Right lobe of liver (tissue), 6 donors: ENCODE results near the gene MAB21L2. TPM values are rescaled to one million over a fixed set of nuclear protein-coding genes. Genes with fewer than 3 reads are reported as not detected.
A peak's percentile ranks its signal among the peaks of the same experiment; 100 is the strongest.
"Not testable (repeated sequence)": the region's sequence is repeated elsewhere in the genome, so short reads cannot be mapped to it uniquely, and the experiment has no call there.

Experiments used
- ATAC-seq, 4 donors: fragments of 200-7000 bp; cut with Tn5 transposase; one replicate each; pipeline ENCODE4 v1.9.1; 2020; ENCODE audit warnings: mild to moderate bottlenecking in 4 of 4, moderate library complexity in 4 of 4
- DNase-seq, 3 donors: peaks; one replicate each; pipeline ENCODE4 v3.0.0-alpha.2; 2020
- H3K27ac ChIP-seq, 3 donors: fragments of 200-600 bp; one replicate each; pipeline ENCODE4 v1.8.0; 2022
- H3K27me3 ChIP-seq, 2 donors: fragments of 200-600 bp; one replicate each; pipeline ENCODE4 v1.8.0; 2022
- H3K36me3 ChIP-seq, 4 donors: fragments of 200-600 bp; sonication (generic) in 1 of 4; one replicate each; pipeline versions ENCODE4 v1.5.1 to v1.8.0; 2017 to 2022; ENCODE audit warnings: control low read depth in 1 of 4
- H3K4me1 ChIP-seq, 4 donors: fragments of 200-600 bp; sonication (generic) in 1 of 4; one replicate each; pipeline versions ENCODE4 v1.5.1 to v1.8.0; 2017 to 2022; ENCODE audit warnings: control low read depth in 1 of 4
- H3K4me3 ChIP-seq, 3 donors: fragments of 200-600 bp; one replicate each; pipeline ENCODE4 v1.8.0; 2022
- H3K9me3 ChIP-seq, 4 donors: fragments of 200-600 bp; sonication (generic) in 1 of 4; one replicate each; pipeline versions ENCODE4 v1.5.1 to v1.8.0; 2017 to 2022; ENCODE audit warnings: control low read depth in 1 of 4
- POLR2A ChIP-seq: fragments of 450-650 bp; IDR thresholded peaks from one replicate; pipeline ENCODE4 v1.6.1; 2017; ENCODE audit warnings: antibody characterized with exemption, mild to moderate bottlenecking
- WGBS: methylation state at CpG from one replicate; pipeline ENCODE4 v1.1.6; 2018; ENCODE audit warnings: low coverage, low lambda C conversion rate; ENCODE audit not compliant: insufficient coverage; ENCODE audit errors: missing lambda C conversion rate; 5-methylcytosine and 5-hydroxymethylcytosine counted together
- intact Hi-C, 2 donors: fragments of 100-400 bp; cut with DNase I; formaldehyde crosslinking; loops; one replicate each; pipeline versions ENCODE4 v1.11.2 to v1.14.1; 2022
- long read RNA-seq: library from polyadenylated mRNA; unstranded; transcript quantifications from one replicate; pipeline ENCODE4 v2.0.0, GENCODE V29; 2019
- total RNA-seq, 6 experiments: library from RNA; depleted of rRNA in 2 of 6; stranded (reverse); fragments of >200 nt in 2 of 6; fragmentation: NEBNext Ultra II Directional in 3 of 6; extraction: Animal tissue kit (Norgen Biotek cat#: 25700) in 3 of 6; gene quantifications; one replicate each; pipeline versions ENCODE4 v1.1.0 to v1.2.4, GENCODE V29; 2016 to 2023
- TF ChIP-seq, protein P1 (sequence below), 4 donors: fragments of 200-600 bp in 3 of 4; fragments of 450-650 bp in 1 of 4; IDR thresholded peaks; one replicate each; pipeline versions ENCODE4 v1.5.1 to v1.8.0; 2016 to 2022; ENCODE audit warnings: antibody characterized with exemption in 4 of 4, mild to moderate bottlenecking in 2 of 4
- donor health status: DM: no; HTN: yes; CAD: no.
- donor health status: DM: no; HTN: no; CAD: no.
- donor health status: DM: no; HTN: no; CAD: no.
- donor health status: DM: no; HTN: yes; CAD: no.
- donor health status: DM: no; HTN: yes; CAD: no.

MAB21L2 gene
- under 1 TPM in 5 of 6 experiments, not detected in 1; 0.06 to 0.70 (median 0.31) TPM for total RNA-seq
- long read RNA-seq, result 0 reads

DNA sequence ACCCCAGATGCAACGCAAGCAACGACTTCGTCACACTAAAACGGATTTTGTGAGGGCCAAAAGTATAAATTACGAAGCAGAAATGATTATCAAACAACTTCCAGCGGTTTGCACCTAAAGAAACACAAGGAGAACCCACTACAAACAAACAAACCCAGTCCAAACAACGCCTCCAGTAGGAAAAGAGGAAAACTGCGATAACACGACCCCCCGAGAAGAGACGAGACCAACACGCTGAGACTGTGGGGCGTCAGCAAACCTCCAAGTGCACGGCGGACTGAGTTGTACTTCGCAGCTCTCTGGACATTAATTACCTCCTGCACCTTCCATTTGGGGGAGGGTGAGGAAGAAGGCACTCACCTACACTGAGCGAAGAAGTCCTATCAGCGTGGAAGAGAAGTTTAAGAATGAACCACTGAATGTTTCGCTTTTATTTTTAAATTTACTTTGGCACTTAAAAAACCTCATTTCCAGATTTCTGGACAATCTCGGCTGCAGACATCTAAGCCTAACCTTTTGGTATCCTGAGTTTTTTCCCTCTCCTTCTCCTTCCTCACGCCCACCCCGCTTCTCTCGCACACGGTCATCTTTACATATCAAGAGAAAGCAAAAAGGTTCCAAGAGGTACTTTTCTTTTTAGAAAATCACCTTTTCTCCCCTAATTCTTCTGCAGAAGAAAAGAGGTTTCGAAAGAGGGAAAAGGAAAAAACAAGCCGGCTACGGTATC is at the start of gene MAB21L2:
Gene MAB21L2 (plus strand): TSS at position 6 of the 727 bp plus-strand sequence. CDS start 879 bp downstream, outside the sequence.
- H3K4me1 ChIP-seq, result peaks cover 0 to 8% (median 0%) of the 10 kb centered on the region in 4 donors
- H3K27me3 ChIP-seq, result no peaks in the 10 kb centered on the region
- no peak for ATAC-seq
- intact Hi-C loops, result no loop called here
- DNase-seq, result no peak
- no peaks in the 10 kb centered on the region for H3K9me3 ChIP-seq
- peak within 1 kb of the TSS; percentile 24 to 31 (median 30) for H3K27ac ChIP-seq
- WGBS, result 43% methylated on average over 27 of the region's 27 CpGs
- peak within 1 kb of the TSS; percentile 43 to 65 (median 60) for H3K4me3 ChIP-seq
- H3K36me3 ChIP-seq, result no peaks in the 10 kb centered on the region
- no peak for TF ChIP-seq POLR2A
- TF ChIP-seq, protein P1, sequence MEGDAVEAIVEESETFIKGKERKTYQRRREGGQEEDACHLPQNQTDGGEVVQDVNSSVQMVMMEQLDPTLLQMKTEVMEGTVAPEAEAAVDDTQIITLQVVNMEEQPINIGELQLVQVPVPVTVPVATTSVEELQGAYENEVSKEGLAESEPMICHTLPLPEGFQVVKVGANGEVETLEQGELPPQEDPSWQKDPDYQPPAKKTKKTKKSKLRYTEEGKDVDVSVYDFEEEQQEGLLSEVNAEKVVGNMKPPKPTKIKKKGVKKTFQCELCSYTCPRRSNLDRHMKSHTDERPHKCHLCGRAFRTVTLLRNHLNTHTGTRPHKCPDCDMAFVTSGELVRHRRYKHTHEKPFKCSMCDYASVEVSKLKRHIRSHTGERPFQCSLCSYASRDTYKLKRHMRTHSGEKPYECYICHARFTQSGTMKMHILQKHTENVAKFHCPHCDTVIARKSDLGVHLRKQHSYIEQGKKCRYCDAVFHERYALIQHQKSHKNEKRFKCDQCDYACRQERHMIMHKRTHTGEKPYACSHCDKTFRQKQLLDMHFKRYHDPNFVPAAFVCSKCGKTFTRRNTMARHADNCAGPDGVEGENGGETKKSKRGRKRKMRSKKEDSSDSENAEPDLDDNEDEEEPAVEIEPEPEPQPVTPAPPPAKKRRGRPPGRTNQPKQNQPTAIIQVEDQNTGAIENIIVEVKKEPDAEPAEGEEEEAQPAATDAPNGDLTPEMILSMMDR (IDR thresholded peaks at IDR 0.05), result no peak

DNA sequence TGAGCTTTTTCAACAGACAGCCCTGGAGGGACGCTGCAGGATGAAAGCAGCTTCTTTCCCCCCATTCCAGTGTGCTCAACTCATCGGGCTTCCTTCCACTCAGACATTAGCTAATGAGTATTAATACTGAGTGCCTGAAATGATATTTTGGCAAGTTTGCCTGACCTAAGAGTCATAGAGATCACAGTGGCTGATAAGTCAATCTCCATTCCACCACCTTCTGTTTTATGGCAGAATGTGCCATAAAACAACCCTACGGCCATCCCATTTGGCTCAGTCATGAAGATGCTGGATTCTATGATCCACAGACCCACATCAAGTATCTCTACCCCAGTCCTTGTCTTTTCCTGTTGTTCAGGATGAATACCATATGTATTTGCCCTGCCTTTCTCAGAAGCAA is 48.3 kb upstream of the MAB21L2 start:
- H3K4me3 ChIP-seq, result no peak overlapping the region
- H3K9me3 ChIP-seq, result no peaks in the 10 kb centered on the region
- no peaks in the 10 kb centered on the region for H3K36me3 ChIP-seq
- intact Hi-C loops, result no loop called here
- no peak for DNase-seq
- no peaks in the 10 kb centered on the region for H3K27me3 ChIP-seq
- H3K4me1 ChIP-seq, result no peaks in the 10 kb centered on the region
- WGBS, result 100% methylated on average over 1 of the region's 3 CpGs
- no peak overlapping the region for H3K27ac ChIP-seq
- ATAC-seq, result no peak
- no peak for TF ChIP-seq POLR2A
- TF ChIP-seq, protein P1 (IDR thresholded peaks at IDR 0.05), result no peak

GRCh38 chr4:150534818-150535217 is 47.1 kb upstream of the MAB21L2 start:
- H3K9me3 ChIP-seq, result no peaks in the 10 kb centered on the region
- no peaks in the 10 kb centered on the region for H3K36me3 ChIP-seq
- no peaks in the 10 kb centered on the region for H3K27me3 ChIP-seq
- no peak overlapping the region for H3K27ac ChIP-seq
- DNase-seq, result no peak
- no peaks in the 10 kb centered on the region for H3K4me1 ChIP-seq
- H3K4me3 ChIP-seq, result no peak overlapping the region
- TF ChIP-seq, protein P1 (IDR thresholded peaks at IDR 0.05), result no peak
- TF ChIP-seq POLR2A, result no peak
- ATAC-seq, result no peak
- intact Hi-C loops, result no loop called here

GRCh38 chr4:150537911-150538310 is 44.0 kb upstream of the MAB21L2 start:
- ATAC-seq, H3K4me3 ChIP-seq, H3K4me1 ChIP-seq, DNase-seq, H3K9me3 ChIP-seq, intact Hi-C loops, H3K27me3 ChIP-seq, H3K36me3 ChIP-seq, H3K27ac ChIP-seq: not testable (repeated sequence)
- 84% methylated on average over 3 of the region's 3 CpGs for WGBS

DNA sequence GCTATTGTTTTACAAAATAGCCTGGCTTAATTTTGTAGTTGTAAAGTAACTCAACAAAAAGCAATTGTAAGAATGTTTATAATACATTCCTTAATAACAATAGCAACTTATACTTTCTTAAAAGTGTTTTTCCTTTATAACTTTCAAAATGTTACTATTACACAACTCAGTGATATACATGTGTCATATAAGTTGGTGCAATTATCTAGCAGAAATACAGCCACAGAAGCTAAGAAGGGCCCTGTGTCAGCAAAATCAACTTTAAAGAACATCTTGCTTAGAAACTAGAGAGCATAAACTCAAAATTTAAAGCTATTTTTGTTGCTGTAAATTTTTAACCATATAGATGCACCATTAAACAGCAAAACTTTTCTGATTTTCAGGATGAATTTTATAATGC is 41.4 kb upstream of the MAB21L2 start:
- H3K4me1 ChIP-seq, result no peaks in the 10 kb centered on the region
- no peak overlapping the region for H3K4me3 ChIP-seq
- TF ChIP-seq, protein P1 (IDR thresholded peaks at IDR 0.05), result no peak
- no peak for TF ChIP-seq POLR2A
- no peaks in the 10 kb centered on the region for H3K27me3 ChIP-seq
- no peaks in the 10 kb centered on the region for H3K36me3 ChIP-seq
- ATAC-seq (no peak), DNase-seq (no peak)
- intact Hi-C loops, result no loop called here
- H3K9me3 ChIP-seq, result no peaks in the 10 kb centered on the region
- H3K27ac ChIP-seq, result no peak overlapping the region
